Activated CD4-positive, alpha-beta T cell treated with anti-CD3 and anti-CD28 coated beads, Interleukin-2, amount 50 U/mL, for 4 hours (primary cell): ENCODE results near the gene BRD4.
"Not testable (repeated sequence)": the region's sequence is repeated elsewhere in the genome, so short reads cannot be mapped to it uniquely, and the experiment has no call there.

Source experiments
- DNase-seq, 2 experiments: peaks; one replicate each; pipeline ENCODE4 v3.0.0-alpha.2; 2020

Gene BRD4

GRCh38 chr19:15332311-15332996 is at the start of gene BRD4:
TSS of gene BRD4 (minus strand) at chr19:15332539. CDS start at chr19:15273099, 59,440 bp downstream.
- DNase-seq = peak; percentile 65 to 70

GRCh38 chr19:15381864-15382263 is 49.5 kb upstream of the BRD4 start:
- no peak for DNase-seq

GRCh38 chr19:15381429-15381828 is 49.1 kb upstream of the BRD4 start:
- no peak for DNase-seq

- DNase-seq = no peak
These were observed 47.8 kb upstream of the BRD4 start for GRCh38 chr19:15379999-15380647.

- peak; percentile 95 to 97 for DNase-seq
These were observed 47.0 kb upstream of the BRD4 start, which contains the start of gene AKAP8 for GRCh38 chr19:15379083-15379998. TSS of gene AKAP8 (minus strand) at chr19:15379787. CDS start at chr19:15379731, 56 bp downstream.

- peak; percentile 27 to 32 for DNase-seq
These were observed 46.3 kb upstream of the BRD4 start for GRCh38 chr19:15378534-15379082.

GRCh38 chr19:15374796-15375440 is 42.6 kb upstream of the BRD4 start:
- no peak for DNase-seq

- no peak for DNase-seq
These were observed 41.8 kb upstream of the BRD4 start for GRCh38 chr19:15374105-15374651.

- no peak for DNase-seq
These were observed 41.3 kb upstream of the BRD4 start for GRCh38 chr19:15373644-15374043.

- no peak for DNase-seq
These were observed 40.6 kb upstream of the BRD4 start for GRCh38 chr19:15372891-15373301.

GRCh38 chr19:15372470-15372869 is 40.1 kb upstream of the BRD4 start:
- no peak for DNase-seq

- no peak for DNase-seq
These were observed 39.5 kb upstream of the BRD4 start for GRCh38 chr19:15371786-15372380.

GRCh38 chr19:15371119-15371518 is 38.8 kb upstream of the BRD4 start:
- no peak for DNase-seq

GRCh38 chr19:15369594-15369891 is 37.2 kb upstream of the BRD4 start:
- no peak for DNase-seq

- no peak for DNase-seq
These were observed 36.7 kb upstream of the BRD4 start for GRCh38 chr19:15368798-15369593.

- no peak for DNase-seq
These were observed 35.8 kb upstream of the BRD4 start for GRCh38 chr19:15368051-15368632.

- DNase-seq = no peak
These were observed 35.1 kb upstream of the BRD4 start for GRCh38 chr19:15367439-15367838.

- DNase-seq = no peak
These were observed 32.9 kb upstream of the BRD4 start for GRCh38 chr19:15365264-15365663.

GRCh38 chr19:15363791-15364190 is 31.5 kb upstream of the BRD4 start:
- not testable (repeated sequence) for DNase-seq

GRCh38 chr19:15363048-15363447 is 30.7 kb upstream of the BRD4 start:
- DNase-seq = not testable (repeated sequence)

- not testable (repeated sequence) for DNase-seq
These were observed 27.7 kb upstream of the BRD4 start for GRCh38 chr19:15360015-15360414.
